AG04449 (cell line): Measurements from ENCODE around the gene S100A13.

Experiments
- CTCF ChIA-PET: fragments of 350-600 bp; formaldehyde crosslinking; extraction: SDS; loops from one replicate; lab custom pipeline; 2021; ENCODE audit warnings: antibody characterized with exemption; lab: Yijun Ruan, JAX
- POLR2A ChIA-PET: fragments of 400-600, 350-600 bp; formaldehyde crosslinking; extraction: SDS; loops from one replicate; lab custom pipeline; 2020; ENCODE audit warnings: antibody characterized with exemption, inconsistent platforms; lab: Yijun Ruan, JAX
- DNase-seq: peaks from one replicate; pipeline ENCODE4 v3.0.0-alpha.2; 2010; ENCODE audit warnings: low read depth, low spot score
- H3K4me3 ChIP-seq: 2 replicates; pipeline ENCODE4 v1.5.1; 2011; ENCODE audit warnings: low read depth, mild to moderate bottlenecking, control low read depth, low read length
- CTCF ChIP-seq: IDR thresholded peaks from one replicate; pipeline ENCODE4 v1.5.1; 2011; ENCODE audit warnings: mild to moderate bottlenecking, moderate library complexity, low read length, control low read depth, inconsistent platforms; ENCODE audit not compliant: insufficient read depth; ENCODE audit errors: missing control alignments

The S100A13 gene

GRCh38 chr1:153607381-153607780 lies 19.9 kb downstream of the S100A13 start:
- CTCF ChIA-PET = interaction anchor here (0.7 to 2.8 kb wide), 7 partner anchors 9 to 112 kb away, joined by 3 to 13 read pairs (median 3); partner anchors contain the start of gene S100A13
- TF ChIP-seq CTCF = no peak
- POLR2A ChIA-PET = interaction anchor here (0.9 to 2.8 kb wide), 3 partner anchors 12 to 23 kb away, joined by 3 to 20 read pairs (median 6); partner anchors contain the start of gene S100A13
- DNase-seq = no peak
- H3K4me3 ChIP-seq = no peak overlapping the region

GRCh38 chr1:153606194-153606593 lies 21.1 kb downstream of the S100A13 start:
- POLR2A ChIA-PET = interaction anchor here (0.7 kb wide), 2 partner anchors 34 to 73 kb away, joined by 3 read pairs; no protein-coding TSS in a partner anchor
- no peak for TF ChIP-seq CTCF
- DNase-seq = no peak
- no peak overlapping the region for H3K4me3 ChIP-seq
- CTCF ChIA-PET = interaction anchor here (0.9 to 2.6 kb wide), 3 partner anchors 73 to 110 kb away, joined by 3 to 12 read pairs (median 3); no protein-coding TSS in a partner anchor

- no peak for TF ChIP-seq CTCF
- DNase-seq = no peak
- ChIA-PET CTCF (interaction anchor here (0.8 to 1.9 kb wide), 6 partner anchors 12 to 92 kb away, joined by 3 to 10 read pairs (median 4); partner anchors contain the start of gene S100A13), POLR2A (interaction anchor here (0.9 kb wide), 1 partner anchor 9 kb away, joined by 3 read pairs; no protein-coding TSS in a partner anchor)
- H3K4me3 ChIP-seq = no peak overlapping the region
Observed at GRCh38 chr1:153602749-153603148, 24.6 kb downstream of the S100A13 start.

GRCh38 chr1:153599847-153600246 lies 27.5 kb downstream of the S100A13 start:
- ChIA-PET POLR2A (no interaction called here), CTCF (interaction anchor here (0.8 to 3.6 kb wide), 9 partner anchors 13 to 89 kb away, joined by 3 to 21 read pairs (median 4); partner anchors contain the start of genes CHTOP, S100A1, S100A13 and S100A16)
- H3K4me3 ChIP-seq = no peak overlapping the region
- no peak for DNase-seq
- no peak for TF ChIP-seq CTCF

- no peak for DNase-seq
- no peak overlapping the region for H3K4me3 ChIP-seq
- TF ChIP-seq CTCF = no peak
- POLR2A ChIA-PET = interaction anchor here (0.6 to 1.7 kb wide), 4 partner anchors 10 to 28 kb away, joined by 3 to 12 read pairs (median 4); partner anchors contain the start of gene S100A13
- CTCF ChIA-PET = interaction anchor here (0.7 to 3.6 kb wide), 11 partner anchors 9 to 88 kb away, joined by 3 to 21 read pairs (median 4); partner anchors contain the start of genes S100A1, S100A13 and S100A16
Observed at GRCh38 chr1:153598309-153599172, 28.8 kb downstream of the S100A13 start.
